HG03571 (cell line): ENCODE data around the gene ZSCAN21.

Source experiments
- ATAC-seq: cut with Tn5 transposase; IDR thresholded peaks from one replicate; pipeline ENCODE4 v1.9.1; 2021; ENCODE audit not compliant: unreplicated experiment

Gene ZSCAN21

DNA sequence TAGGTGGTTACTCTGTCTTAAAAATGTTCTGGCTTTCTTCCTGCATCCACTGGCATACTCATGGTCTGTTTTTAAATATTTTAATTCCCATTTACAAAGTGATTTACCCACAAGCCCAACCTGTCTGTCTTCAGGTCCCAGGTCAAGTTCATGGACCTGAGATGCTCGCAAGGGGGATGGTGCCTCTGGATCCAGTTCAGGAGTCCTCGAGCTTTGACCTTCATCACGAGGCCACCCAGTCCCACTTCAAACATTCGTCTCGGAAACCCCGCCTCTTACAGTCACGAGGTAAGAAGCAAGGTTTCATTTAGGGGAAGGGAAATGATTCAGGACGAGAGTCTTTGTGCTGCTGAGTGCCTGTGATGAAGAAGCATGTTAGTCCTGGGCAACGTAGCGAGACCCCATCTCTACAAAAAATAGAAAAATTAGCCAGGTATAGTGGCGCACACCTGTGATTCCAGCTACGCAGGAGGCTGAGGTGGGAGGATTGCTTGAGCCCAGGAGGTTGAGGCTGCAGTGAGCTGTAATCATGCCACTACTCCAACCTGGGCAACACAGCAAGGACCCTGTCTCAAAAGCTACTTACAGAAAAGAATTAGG is 25.5 kb upstream of the ZSCAN21 start:
- ATAC-seq, result no peak

GRCh38 chr7:100027197-100027596 is 22.4 kb upstream of the ZSCAN21 start:
- ATAC-seq, result no peak

DNA sequence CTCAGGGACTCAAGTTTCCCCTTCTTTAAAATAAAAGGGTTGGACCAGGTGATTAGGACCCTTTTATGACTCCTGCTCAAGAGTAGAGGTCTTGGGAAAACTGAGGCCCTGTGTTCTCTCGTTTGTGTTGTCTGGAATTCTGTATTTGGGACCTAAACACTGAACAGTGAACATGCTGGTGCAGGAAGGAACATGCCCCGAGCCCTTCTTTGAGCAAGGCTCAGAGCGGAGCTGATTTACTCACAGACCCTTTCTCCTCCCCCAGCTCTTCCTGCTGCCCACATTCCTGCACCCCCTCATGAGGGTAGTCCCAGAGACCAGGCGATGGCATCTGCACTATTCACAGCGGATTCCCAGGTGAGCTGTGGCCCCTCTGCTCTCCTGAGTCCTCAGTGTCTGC is 20.0 kb upstream of the ZSCAN21 start:
- ATAC-seq, result no peak

GRCh38 chr7:100033526-100033925 is 16.0 kb upstream of the ZSCAN21 start:
- no peak for ATAC-seq

DNA sequence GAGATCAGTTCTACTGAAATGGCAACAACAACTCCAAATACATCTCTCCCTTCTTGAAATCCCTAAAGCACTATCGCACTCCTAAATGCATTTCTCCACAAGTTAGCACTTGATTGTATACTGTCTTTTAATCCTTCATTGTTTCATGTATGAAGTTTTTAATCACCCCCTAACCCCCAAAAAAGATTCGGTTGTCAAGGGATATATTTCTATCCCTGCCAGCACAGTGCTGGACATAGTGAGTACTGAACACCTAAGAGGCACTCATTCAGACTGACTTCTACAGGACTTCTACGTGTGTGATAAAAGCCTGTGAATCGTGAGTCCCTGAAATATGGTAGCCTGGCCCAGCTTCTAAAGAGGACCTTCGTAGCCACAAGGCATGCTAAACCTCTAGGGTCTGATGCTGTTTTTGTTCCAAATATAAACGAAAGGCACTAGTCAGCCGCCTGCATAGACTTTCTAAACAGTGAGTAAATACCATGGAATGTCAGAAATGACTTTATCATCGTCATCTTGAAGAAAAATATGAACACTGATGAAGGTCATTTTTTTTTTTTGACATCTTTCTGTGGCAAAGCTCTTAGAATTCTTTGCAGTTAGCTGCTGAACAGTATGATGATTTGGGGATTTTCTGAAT is 14.6 kb upstream of the ZSCAN21 start:
- ATAC-seq, result no peak

GRCh38 chr7:100035876-100036275 is 13.7 kb upstream of the ZSCAN21 start:
- no peak for ATAC-seq

DNA sequence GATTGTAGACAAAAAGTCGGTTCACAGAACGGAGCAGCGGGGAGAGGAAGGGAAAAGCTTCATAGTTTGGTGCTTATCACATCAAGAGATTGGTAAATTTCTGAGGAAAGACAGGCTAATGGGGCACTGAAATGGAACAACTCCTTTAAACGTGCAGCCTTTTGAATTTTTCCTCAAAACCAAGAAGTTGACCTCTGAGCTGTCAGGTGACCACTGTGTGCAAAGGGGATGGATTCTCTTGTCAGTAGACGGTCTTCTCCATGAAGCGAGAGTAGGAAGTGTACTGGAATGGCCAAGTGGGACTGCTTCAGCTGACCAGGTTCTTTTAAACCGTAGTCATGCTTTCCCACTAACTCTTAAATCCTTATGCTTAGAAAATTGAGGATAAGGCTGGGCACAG is 11.2 kb upstream of the ZSCAN21 start:
- ATAC-seq, result no peak

GRCh38 chr7:100040575-100040974 is 9.0 kb upstream of the ZSCAN21 start:
- ATAC-seq, result no peak

DNA sequence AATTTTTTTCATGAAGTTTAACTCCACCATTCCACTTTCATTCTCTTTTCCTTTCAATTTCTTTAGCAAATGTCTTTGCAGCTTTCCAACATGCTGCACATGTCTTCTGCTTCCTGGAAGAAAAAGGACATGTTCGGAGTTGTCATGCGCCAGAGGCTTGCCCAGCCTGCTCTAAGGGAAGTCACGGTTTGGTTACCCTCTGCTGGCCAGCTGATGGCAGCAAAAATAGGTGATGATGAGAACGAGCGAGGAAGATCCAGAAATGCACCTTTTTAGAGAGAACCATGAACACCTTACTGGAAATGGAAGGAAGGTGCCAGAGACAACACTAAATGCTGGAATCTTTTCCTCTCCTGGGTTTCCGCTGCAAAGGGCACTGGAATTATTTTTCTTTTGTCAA is 4.9 kb upstream of the ZSCAN21 start:
- ATAC-seq, result no peak

- no peak for ATAC-seq
Measured at GRCh38 chr7:100048680-100049079, 894 bp upstream of the ZSCAN21 start.

DNA sequence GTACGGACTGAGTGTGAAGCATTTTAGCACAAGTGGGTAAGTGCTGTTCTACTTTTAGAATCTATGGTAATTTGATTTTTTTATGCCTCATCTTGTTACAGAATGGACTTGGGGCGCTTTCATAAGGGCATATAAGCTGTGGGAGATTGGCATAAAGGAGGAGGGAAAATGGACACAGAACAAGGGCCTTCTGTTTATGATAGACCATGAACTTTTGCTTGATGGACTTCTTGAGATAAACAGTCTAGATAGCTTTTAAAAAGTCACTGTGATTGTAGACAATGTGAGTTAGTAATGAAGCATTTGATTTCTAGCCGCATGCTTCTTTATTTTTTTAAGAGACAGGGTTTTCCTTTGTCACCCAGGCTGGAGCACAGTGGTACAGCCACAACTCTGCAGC is 2.0 kb downstream of the ZSCAN21 start:
- ATAC-seq, result no peak

DNA sequence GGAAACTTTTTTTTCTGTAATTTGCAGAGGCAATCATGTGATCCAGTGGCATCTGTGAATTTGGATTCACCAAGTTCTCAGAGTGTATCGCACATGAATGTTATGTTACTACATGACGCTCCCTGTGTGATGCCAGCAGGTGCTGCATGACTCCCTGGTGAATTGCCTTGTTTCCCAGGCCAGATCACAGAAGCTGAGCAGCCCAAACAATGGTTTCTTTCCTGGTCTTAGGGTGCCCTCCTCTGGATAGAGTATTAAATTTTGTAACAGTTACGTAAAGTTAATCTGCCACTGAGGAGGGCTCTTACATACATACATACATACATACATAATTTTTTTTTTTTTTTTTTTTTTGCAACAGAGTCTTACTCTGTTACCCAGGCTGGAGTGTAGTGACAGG is 3.6 kb downstream of the ZSCAN21 start:
- no peak for ATAC-seq

DNA sequence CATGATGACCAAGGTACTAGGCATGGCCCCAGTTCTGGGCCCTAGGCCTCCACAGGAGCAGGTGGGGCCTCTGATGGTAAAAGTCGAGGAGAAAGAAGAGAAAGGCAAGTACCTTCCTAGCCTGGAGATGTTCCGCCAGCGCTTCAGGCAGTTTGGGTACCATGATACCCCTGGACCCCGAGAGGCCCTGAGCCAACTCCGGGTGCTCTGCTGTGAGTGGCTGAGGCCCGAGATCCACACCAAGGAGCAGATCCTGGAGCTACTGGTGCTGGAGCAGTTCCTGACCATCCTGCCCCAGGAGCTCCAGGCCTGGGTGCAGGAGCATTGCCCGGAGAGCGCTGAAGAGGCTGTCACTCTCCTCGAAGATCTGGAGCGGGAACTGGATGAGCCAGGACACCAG is 7.4 kb downstream of the ZSCAN21 start:
- ATAC-seq, result no peak

- ATAC-seq, result no peak
Measured at GRCh38 chr7:100059251-100059739, 9.7 kb downstream of the ZSCAN21 start.

GRCh38 chr7:100061518-100062193 is 12.1 kb downstream of the ZSCAN21 start:
- ATAC-seq, result no peak

DNA sequence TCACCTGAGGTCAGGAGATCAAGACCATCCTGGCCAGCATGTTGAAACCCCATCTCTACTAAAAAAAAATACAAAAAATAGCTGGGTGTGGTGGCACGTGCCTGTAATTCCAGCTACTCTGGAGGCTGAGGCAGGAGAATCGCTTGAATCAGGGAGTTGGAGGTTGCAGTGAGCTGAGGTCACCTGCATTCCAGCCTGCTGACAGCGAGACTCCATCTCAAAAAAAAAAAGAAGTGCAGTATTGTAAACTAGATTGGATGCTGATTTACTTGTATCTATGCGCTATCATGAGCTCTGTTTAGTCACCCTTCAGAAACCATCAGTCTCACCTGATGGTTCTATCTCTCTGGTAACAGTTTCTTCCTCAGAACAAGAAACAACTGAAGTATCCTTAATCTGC is 13.8 kb downstream of the ZSCAN21 start:
- ATAC-seq, result no peak

- ATAC-seq, result no peak
Measured at GRCh38 chr7:100064162-100064561, 14.6 kb downstream of the ZSCAN21 start.

DNA sequence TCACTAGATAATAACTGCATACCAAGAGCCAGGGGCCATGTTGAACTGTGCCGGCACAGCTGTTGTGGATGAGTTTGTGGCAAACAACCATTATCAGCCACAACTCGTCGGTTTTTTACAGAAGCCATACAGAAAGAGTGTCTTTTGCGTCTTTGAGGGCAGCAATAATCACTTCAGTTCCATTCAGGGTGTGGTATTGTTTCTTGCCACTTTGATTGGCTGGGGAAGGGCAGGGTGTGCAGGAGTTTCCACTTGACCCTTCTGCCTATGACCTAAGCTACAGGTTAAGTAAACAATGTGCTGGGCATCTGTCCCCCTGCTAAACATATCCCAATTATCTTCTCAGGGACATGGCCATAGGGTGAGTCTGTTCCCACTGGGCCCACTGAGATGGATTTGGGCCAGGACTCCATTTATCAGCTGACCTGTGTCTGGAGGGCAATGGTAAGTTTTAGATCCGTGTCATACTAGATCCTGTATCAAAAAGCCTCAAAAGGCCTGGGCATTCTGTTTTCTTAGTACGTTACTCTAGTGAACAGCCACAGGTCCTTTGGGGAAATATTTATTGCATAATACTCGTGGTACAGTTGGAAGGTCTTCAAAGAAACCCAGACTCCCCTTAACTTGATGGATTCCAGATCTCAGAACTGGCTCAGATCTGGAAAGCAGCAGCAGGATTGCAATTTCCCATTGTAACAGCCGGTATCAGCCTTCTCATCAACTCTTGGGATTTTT is 16.0 kb downstream of the ZSCAN21 start:
- no peak for ATAC-seq

DNA sequence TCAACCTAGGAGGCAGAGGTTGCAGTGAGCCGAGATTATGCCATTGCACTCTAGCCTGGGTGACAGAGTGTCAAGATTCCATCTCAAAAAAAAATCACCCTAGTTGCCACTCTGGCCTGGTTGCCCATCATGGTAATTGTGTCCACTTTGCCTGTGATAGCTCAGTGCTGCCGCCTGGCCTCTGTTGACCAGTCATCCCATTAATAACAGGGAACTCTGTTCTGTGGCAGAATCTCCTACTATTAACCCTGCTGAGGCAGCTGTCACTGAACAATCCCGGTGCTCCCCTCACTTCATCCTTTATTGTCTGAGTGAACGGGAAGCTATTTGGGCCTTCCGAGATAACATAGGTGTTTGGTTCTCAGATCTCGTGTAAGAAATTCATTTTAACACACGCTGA is 17.4 kb downstream of the ZSCAN21 start:
- no peak for ATAC-seq

- no peak for ATAC-seq
Measured at GRCh38 chr7:100069991-100070390, 20.4 kb downstream of the ZSCAN21 start.

- no peak for ATAC-seq
Measured at GRCh38 chr7:100071018-100071723, 21.6 kb downstream of the ZSCAN21 start.
